Activated CD8-positive, alpha-beta T cell treated with anti-CD3 and anti-CD28 coated beads, Interleukin-2, amount 10 ng/mL, durations not matched to agents 7 days and 5 days (primary cell): ENCODE data around the gene PRG2. TPM values are rescaled to one million over a fixed set of nuclear protein-coding genes. Genes with fewer than 3 reads are reported as not detected.
A peak's percentile ranks its signal among the peaks of the same experiment; 100 is the strongest.

Experiments
- ATAC-seq: fragments of 150-1000 bp; cut with Tn5 transposase; one replicate; pipeline ENCODE4 v1.10.0; 2021; ENCODE audit warnings: moderate library complexity
- CTCF ChIA-PET: fragments of 350-600 bp; sonication (Branson Sonifier 250); formaldehyde crosslinking; loops from one replicate; lab custom pipeline; 2021; ENCODE audit warnings: antibody characterized with exemption; lab: Charles Lee
- POLR2A ChIA-PET: fragments of 350-600 bp; sonication (Branson Sonifier 250); formaldehyde crosslinking; loops from one replicate; lab custom pipeline; 2021; ENCODE audit warnings: antibody characterized with exemption; lab: Charles Lee
- DNase-seq: peaks from one replicate; pipeline ENCODE4 v3.0.0-alpha.2; 2020
- H3K27ac Mint-ChIP-seq: one replicate; pipeline ENCODE4 v1.8.0; 2021; ENCODE audit warnings: mild to moderate bottlenecking, mixed read lengths
- H3K27me3 Mint-ChIP-seq: one replicate; pipeline ENCODE4 v1.8.0; 2021; ENCODE audit warnings: low read depth, mixed read lengths
- H3K36me3 Mint-ChIP-seq: one replicate; pipeline ENCODE4 v1.8.0; 2021; ENCODE audit warnings: low read depth, mixed read lengths
- H3K4me1 Mint-ChIP-seq: one replicate; pipeline ENCODE4 v1.8.0; 2021; ENCODE audit warnings: low read depth, mixed read lengths
- H3K4me3 Mint-ChIP-seq: one replicate; pipeline ENCODE4 v1.8.0; 2021; ENCODE audit warnings: mild to moderate bottlenecking, mixed read lengths
- H3K9me3 Mint-ChIP-seq: one replicate; pipeline ENCODE4 v1.8.0; 2022; ENCODE audit warnings: mixed read lengths; ENCODE audit not compliant: insufficient read depth
- total RNA-seq, 2 experiments: library from RNA; stranded (reverse); gene quantifications; one replicate each; pipeline ENCODE4 v1.2.3, GENCODE V29; 2021

PRG2 gene
- total RNA-seq, 2 experiments from 2014 or later = 0.26 TPM; not detected in 1

GRCh38 chr11:57418131-57418530, 27.7 kb upstream of the PRG2 start:
- Mint-ChIP-seq H3K27ac (no peak overlapping the region), H3K4me1 (peaks cover 34% of the 10 kb centered on the region), H3K36me3 (peaks cover 86% of the 10 kb centered on the region), H3K27me3 (no peaks in the 10 kb centered on the region), H3K4me3 (no peak overlapping the region), H3K9me3 (no peaks in the 10 kb centered on the region)
- ChIA-PET CTCF (interaction anchor here (1.2 to 1.6 kb wide), 2 partner anchors 39 to 62 kb away, joined by 3 read pairs; no protein-coding TSS in a partner anchor), POLR2A (interaction anchor here (0.6 to 1.5 kb wide), 5 partner anchors 8 to 127 kb away, joined by 3 to 5 read pairs (median 3); no protein-coding TSS in a partner anchor)
- DNase-seq = no peak
- ATAC-seq = no peak

GRCh38 chr11:57417056-57417455, 26.6 kb upstream of the PRG2 start:
- H3K27ac Mint-ChIP-seq = no peak overlapping the region
- CTCF ChIA-PET = interaction anchor here (0.9 to 1.6 kb wide), 3 partner anchors 9 to 110 kb away, joined by 3 to 4 read pairs (median 3); no protein-coding TSS in a partner anchor
- H3K27me3 Mint-ChIP-seq = no peaks in the 10 kb centered on the region
- H3K4me1 Mint-ChIP-seq = peaks cover 23% of the 10 kb centered on the region
- POLR2A ChIA-PET = no interaction called here
- peaks cover 81% of the 10 kb centered on the region for H3K36me3 Mint-ChIP-seq
- ATAC-seq (no peak), DNase-seq (no peak)
- no peak overlapping the region for H3K4me3 Mint-ChIP-seq
- H3K9me3 Mint-ChIP-seq = no peaks in the 10 kb centered on the region

- ATAC-seq = no peak
- CTCF ChIA-PET = interaction anchor here (0.9 to 1.3 kb wide), 3 partner anchors 9 to 111 kb away, joined by 3 to 5 read pairs (median 4); no protein-coding TSS in a partner anchor
- Mint-ChIP-seq H3K4me3 (no peak overlapping the region), H3K36me3 (peaks cover 79% of the 10 kb centered on the region), H3K9me3 (no peaks in the 10 kb centered on the region), H3K27me3 (no peaks in the 10 kb centered on the region), H3K4me1 (peaks cover 17% of the 10 kb centered on the region), H3K27ac (no peak overlapping the region)
- no peak for DNase-seq
- POLR2A ChIA-PET = no interaction called here
These were observed 26.0 kb upstream of the PRG2 start for GRCh38 chr11:57416436-57416835.

- Mint-ChIP-seq H3K4me1 (peaks cover 8% of the 10 kb centered on the region), H3K4me3 (no peak overlapping the region), H3K9me3 (no peaks in the 10 kb centered on the region), H3K27ac (no peak overlapping the region), H3K36me3 (peaks cover 75% of the 10 kb centered on the region), H3K27me3 (no peaks in the 10 kb centered on the region)
- CTCF ChIA-PET = no interaction called here
- ATAC-seq (no peak), DNase-seq (no peak)
- POLR2A ChIA-PET = no interaction called here
These were observed 24.3 kb upstream of the PRG2 start for GRCh38 chr11:57414612-57415212.

- ChIA-PET CTCF (no interaction called here), POLR2A (interaction anchor here (0.6 kb wide), 1 partner anchor 13 kb away, joined by 3 read pairs; no protein-coding TSS in a partner anchor)
- DNase-seq (no peak), ATAC-seq (no peak)
- peak overlapping the region; percentile 12 for H3K27ac Mint-ChIP-seq
- H3K36me3 Mint-ChIP-seq = peaks cover 77% of the 10 kb centered on the region
- no peaks in the 10 kb centered on the region for H3K9me3 Mint-ChIP-seq
- no peak overlapping the region for H3K4me3 Mint-ChIP-seq
- H3K27me3 Mint-ChIP-seq = no peaks in the 10 kb centered on the region
- H3K4me1 Mint-ChIP-seq = peaks cover 8% of the 10 kb centered on the region
These were observed 23.2 kb upstream of the PRG2 start for GRCh38 chr11:57413681-57414080.

- H3K4me3 Mint-ChIP-seq = no peak overlapping the region
- no peak for DNase-seq
- no peaks in the 10 kb centered on the region for H3K27me3 Mint-ChIP-seq
- H3K36me3 Mint-ChIP-seq = peaks cover 82% of the 10 kb centered on the region
- POLR2A ChIA-PET = no interaction called here
- no peaks in the 10 kb centered on the region for H3K9me3 Mint-ChIP-seq
- no peak for ATAC-seq
- H3K4me1 Mint-ChIP-seq = peaks cover 32% of the 10 kb centered on the region
- CTCF ChIA-PET = interaction anchor here (1.0 kb wide), 1 partner anchor 47 kb away, joined by 3 read pairs; no protein-coding TSS in a partner anchor
- H3K27ac Mint-ChIP-seq = no peak overlapping the region
These were observed 19.8 kb upstream of the PRG2 start for GRCh38 chr11:57410287-57410686.

- ChIA-PET POLR2A (no interaction called here), CTCF (interaction anchor here (1.0 to 1.1 kb wide), 2 partner anchors 48 to 74 kb away, joined by 3 read pairs; no protein-coding TSS in a partner anchor)
- ATAC-seq (peak; percentile 16), DNase-seq (no peak)
- no peak overlapping the region for H3K4me3 Mint-ChIP-seq
- H3K27ac Mint-ChIP-seq = peak overlapping the region; percentile 43
- H3K27me3 Mint-ChIP-seq = no peaks in the 10 kb centered on the region
- H3K36me3 Mint-ChIP-seq = peaks cover 79% of the 10 kb centered on the region
- peaks cover 29% of the 10 kb centered on the region for H3K4me1 Mint-ChIP-seq
- no peaks in the 10 kb centered on the region for H3K9me3 Mint-ChIP-seq
These were observed 19.1 kb upstream of the PRG2 start for GRCh38 chr11:57409321-57410100.

GRCh38 chr11:57408771-57409170, 18.3 kb upstream of the PRG2 start:
- ChIA-PET POLR2A (no interaction called here), CTCF (interaction anchor here (1.1 to 1.7 kb wide), 2 partner anchors 49 to 75 kb away, joined by 3 to 5 read pairs; no protein-coding TSS in a partner anchor)
- Mint-ChIP-seq H3K27ac (no peak overlapping the region), H3K36me3 (peaks cover 73% of the 10 kb centered on the region), H3K27me3 (no peaks in the 10 kb centered on the region), H3K4me1 (peaks cover 29% of the 10 kb centered on the region), H3K9me3 (no peaks in the 10 kb centered on the region), H3K4me3 (no peak overlapping the region)
- DNase-seq = no peak
- no peak for ATAC-seq

GRCh38 chr11:57407941-57408475, 17.6 kb upstream of the PRG2 start:
- no peak for DNase-seq
- CTCF ChIA-PET = interaction anchor here (1.1 to 1.7 kb wide), 2 partner anchors 49 to 76 kb away, joined by 3 to 5 read pairs; no protein-coding TSS in a partner anchor
- Mint-ChIP-seq H3K36me3 (peaks cover 66% of the 10 kb centered on the region), H3K27me3 (no peaks in the 10 kb centered on the region), H3K4me3 (no peak overlapping the region), H3K4me1 (peaks cover 29% of the 10 kb centered on the region), H3K27ac (no peak overlapping the region), H3K9me3 (no peaks in the 10 kb centered on the region)
- ATAC-seq = no peak
- POLR2A ChIA-PET = interaction anchor here (0.6 kb wide), 1 partner anchor 15 kb away, joined by 3 read pairs; no protein-coding TSS in a partner anchor

- H3K27ac Mint-ChIP-seq = peak overlapping the region; percentile 79
- no peaks in the 10 kb centered on the region for H3K9me3 Mint-ChIP-seq
- ChIA-PET CTCF (interaction anchor here (1.1 to 1.7 kb wide), 4 partner anchors 19 to 86 kb away, joined by 3 to 5 read pairs (median 4); partner anchors contain the start of gene SLC43A3), POLR2A (interaction anchor here (1.0 to 1.3 kb wide), 2 partner anchors 11 to 23 kb away, joined by 3 to 4 read pairs; no protein-coding TSS in a partner anchor)
- H3K27me3 Mint-ChIP-seq = no peaks in the 10 kb centered on the region
- no peak overlapping the region for H3K4me3 Mint-ChIP-seq
- no peak for DNase-seq
- peaks cover 62% of the 10 kb centered on the region for H3K36me3 Mint-ChIP-seq
- ATAC-seq = no peak
- peaks cover 29% of the 10 kb centered on the region for H3K4me1 Mint-ChIP-seq
These were observed 16.8 kb upstream of the PRG2 start for GRCh38 chr11:57407010-57407920.
